B cell (primary cell): ENCODE data around the gene OR52D1. TPM values are rescaled to one million over a fixed set of nuclear protein-coding genes. Genes with fewer than 3 reads are reported as not detected.

ENCODE experiments used
- ATAC-seq: fragments of 200-7000 bp; cut with Tn5 transposase; one replicate; pipeline ENCODE4 v1.10.0; 2021; ENCODE audit warnings: low read depth, mild to moderate bottlenecking, moderate number of reproducible peaks, moderate library complexity
- CTCF ChIA-PET: fragments of 350-600 bp; sonication (Branson Sonifier 250); formaldehyde crosslinking; loops from one replicate; lab custom pipeline; 2021; ENCODE audit warnings: antibody characterized with exemption, inconsistent platforms; lab: Charles Lee
- POLR2A ChIA-PET: fragments of 350-600 bp; sonication (Branson Sonifier 250); formaldehyde crosslinking; loops from one replicate; lab custom pipeline; 2021; ENCODE audit warnings: antibody characterized with exemption; lab: Charles Lee
- DNase-seq: peaks from one replicate; pipeline ENCODE4 v3.0.0; 2013
- H2AFZ ChIP-seq: 2 replicates; pipeline ENCODE4 v1.6.1; 2012; ENCODE audit warnings: mild to moderate bottlenecking, low read depth, low read length; ENCODE audit not compliant: insufficient read depth, poor library complexity, severe bottlenecking
- H3K27ac ChIP-seq, 2 donors: 1 replicate in 1 of 2; 2 replicates in 1 of 2; pipeline ENCODE4 v1.5.1; 2012 to 2013; ENCODE audit warnings: low read length in 2 of 2, mild to moderate bottlenecking in 2 of 2, moderate library complexity in 1 of 2
- H3K27me3 ChIP-seq, 4 experiments: fragments of 200-600 bp in 1 of 4; sonication (generic) in 1 of 4; replicated peaks in 1 of 4; 1 replicate in 2 of 4; 2 replicates in 2 of 4; pipeline versions ENCODE4 v1.6.1 to v1.7.0; 2013 to 2016; ENCODE audit warnings: low read length in 3 of 4, mild to moderate bottlenecking in 2 of 4, mixed read lengths in 1 of 4, moderate library complexity in 1 of 4; ENCODE audit not compliant: insufficient read depth in 4 of 4, control insufficient read depth in 3 of 4; ENCODE audit errors: control extremely low read depth in 1 of 4
- H3K36me3 ChIP-seq, 2 experiments: replicated peaks in 1 of 2; 1 replicate in 1 of 2; 2 replicates in 1 of 2; pipeline versions ENCODE4 v1.6.1 to v1.7.1; 2013; ENCODE audit warnings: low read length in 1 of 2; ENCODE audit not compliant: insufficient read depth in 2 of 2, control insufficient read depth in 1 of 2; ENCODE audit errors: control extremely low read depth in 1 of 2, extremely low read depth in 1 of 2
- H3K4me1 ChIP-seq, 2 donors: fragments of 200-600 bp in 1 of 2; sonication (generic) in 1 of 2; 1 replicate in 1 of 2; 2 replicates in 1 of 2; pipeline versions ENCODE4 v1.5.1 to v1.6.1; 2013 to 2017; ENCODE audit warnings: low read length in 2 of 2; ENCODE audit not compliant: control insufficient read depth in 2 of 2, insufficient read depth in 2 of 2
- H3K4me2 ChIP-seq: replicated peaks from 2 replicates; pipeline ENCODE3; 2012; ENCODE audit warnings: mild to moderate bottlenecking, low read depth, low read length; ENCODE audit not compliant: poor library complexity, severe bottlenecking
- H3K4me3 ChIP-seq, 5 experiments: fragments of 200-600 bp in 1 of 5; sonication (generic) in 1 of 5; 1 replicate in 3 of 5; 2 replicates in 2 of 5; pipeline versions ENCODE4 v1.5.1 to v1.7.0; 2011 to 2016; ENCODE audit warnings: low read length in 4 of 5, mild to moderate bottlenecking in 4 of 5, low read depth in 2 of 5, control low read depth in 1 of 5, moderate library complexity in 1 of 5; ENCODE audit not compliant: insufficient read depth in 1 of 5; ENCODE audit errors: control extremely low read depth in 1 of 5, extremely low read depth in 1 of 5
- H3K79me2 ChIP-seq: fragments of 200-600 bp; sonication (generic); one replicate; pipeline ENCODE4 v1.6.0; 2016; ENCODE audit warnings: low read length; ENCODE audit not compliant: control insufficient read depth, insufficient read depth
- H3K9ac ChIP-seq: fragments of 200-600 bp; sonication (generic); 2 replicates; pipeline ENCODE4 v1.6.1; 2017; ENCODE audit warnings: mild to moderate bottlenecking, low read length, moderate library complexity
- H3K9me3 ChIP-seq, 3 donors: one replicate each; pipeline versions ENCODE4 v1.6.1 to v1.7.1; 2013; ENCODE audit warnings: low read length in 2 of 3; ENCODE audit not compliant: control insufficient read depth in 2 of 3, insufficient read depth in 1 of 3; ENCODE audit errors: control extremely low read depth in 1 of 3
- H4K20me1 ChIP-seq: 2 replicates; pipeline ENCODE4 v1.6.0; 2012; ENCODE audit warnings: mild to moderate bottlenecking, low read length; ENCODE audit not compliant: insufficient read depth, control insufficient read depth, poor library complexity, severe bottlenecking
- H3K27ac Mint-ChIP-seq: one replicate; pipeline ENCODE4 v1.8.0; 2021; ENCODE audit warnings: mixed read lengths
- H3K27me3 Mint-ChIP-seq: one replicate; pipeline ENCODE4 v1.8.0; 2021; ENCODE audit warnings: mixed read lengths
- H3K4me1 Mint-ChIP-seq: one replicate; pipeline ENCODE4 v1.8.0; 2021; ENCODE audit warnings: mixed read lengths
- H3K4me3 Mint-ChIP-seq: one replicate; pipeline ENCODE4 v1.8.0; 2021; ENCODE audit warnings: mixed read lengths
- H3K9me3 Mint-ChIP-seq: one replicate; pipeline ENCODE4 v1.8.0; 2022; ENCODE audit warnings: mixed read lengths; ENCODE audit not compliant: insufficient read depth
- CTCF ChIP-seq: fragments of 200-600 bp; IDR thresholded peaks from one replicate; pipeline ENCODE4 v1.8.0; 2022; ENCODE audit warnings: antibody characterized with exemption, mild to moderate bottlenecking
- EZH2 ChIP-seq: IDR thresholded peaks from 2 replicates; pipeline ENCODE4 v1.6.1; 2012; ENCODE audit warnings: borderline replicate concordance, low read depth, mild to moderate bottlenecking, moderate library complexity, low read length; ENCODE audit not compliant: insufficient read depth, poor library complexity, severe bottlenecking
- WGBS: methylation state at CpG from one replicate; pipeline ENCODE4 v1.1.5; 2013; ENCODE audit warnings: missing lambda C conversion rate; ENCODE audit not compliant: insufficient coverage; 5-methylcytosine and 5-hydroxymethylcytosine counted together
- intact Hi-C: fragments of 100-400 bp; cut with micrococcal nuclease; formaldehyde crosslinking; loops from one replicate; pipeline ENCODE4 v1.10.0; 2022
- polyA plus RNA-seq: library from polyadenylated mRNA; depleted of rRNA; stranded (reverse); fragments of >200 nt; gene quantifications from 2 replicates; pipeline ENCODE4 v1.2.3, GENCODE V29; 2012
- total RNA-seq, 2 donors: library from RNA; stranded (reverse); fragments of 120-200 nt in 1 of 2; gene quantifications; 1 replicate in 1 of 2; 2 replicates in 1 of 2; pipeline versions ENCODE4 v1.2.3 to v1.2.4, GENCODE V29; 2013 to 2022

Gene OR52D1
- total and polyA plus RNA-seq, 2 donors (not counting 1 experiment from before 2014, with no cell fraction given): not detected

- Histone ChIP-seq H4K20me1 (no peaks in the 10 kb centered on the region), H3K36me3 (no peaks in the 10 kb centered on the region), H2AFZ (no peak within 1 kb of the TSS), H3K4me1 (no peaks in the 10 kb centered on the region), H3K9me3 (no peaks in the 10 kb centered on the region), H3K4me3 (no peak within 1 kb of the TSS), H3K79me2 (no peaks in the 10 kb centered on the region), H3K27ac (no peak within 1 kb of the TSS), H3K27me3 (no peaks in the 10 kb centered on the region), H3K9ac (no peak within 1 kb of the TSS), H3K4me2 (no peak within 1 kb of the TSS)
- Mint-ChIP-seq H3K9me3 (no peaks in the 10 kb centered on the region), H3K27me3 (no peaks in the 10 kb centered on the region), H3K4me1 (no peaks in the 10 kb centered on the region), H3K27ac (no peak within 1 kb of the TSS), H3K4me3 (no peak within 1 kb of the TSS)
- TF ChIP-seq EZH2: no peak
- TF ChIP-seq CTCF: no peak
- ChIA-PET POLR2A (no interaction called here), CTCF (no interaction called here)
- no peak for ATAC-seq
- intact Hi-C loops: no loop called here
- WGBS: no CpG with 5 or more reads among the region's 2 CpGs
- no peak for DNase-seq
Measured at GRCh38 chr11:5516599-5516998, 28.1 kb downstream of the OR52D1 start, which contains the start of gene UBQLNL. Gene UBQLNL, minus strand, starts transcription at chr11:5516699. Its CDS starts 258 bp downstream, at chr11:5516441.

- Histone ChIP-seq H3K27ac (no peak overlapping the region), H2AFZ (no peak overlapping the region), H3K27me3 (no peaks in the 10 kb centered on the region), H3K4me1 (no peaks in the 10 kb centered on the region), H4K20me1 (no peaks in the 10 kb centered on the region), H3K4me3 (no peak overlapping the region), H3K4me2 (no peak overlapping the region), H3K9ac (no peak overlapping the region), H3K79me2 (no peaks in the 10 kb centered on the region), H3K36me3 (no peaks in the 10 kb centered on the region), H3K9me3 (no peaks in the 10 kb centered on the region)
- Mint-ChIP-seq H3K27me3 (no peaks in the 10 kb centered on the region), H3K4me3 (no peak overlapping the region), H3K9me3 (no peaks in the 10 kb centered on the region), H3K27ac (no peak overlapping the region), H3K4me1 (no peaks in the 10 kb centered on the region)
- ChIA-PET POLR2A (no interaction called here), CTCF (no interaction called here)
- no peak for TF ChIP-seq EZH2
- no peak for TF ChIP-seq CTCF
- ATAC-seq: no peak
- DNase-seq: no peak
- WGBS: 80% methylated on average over 1 of the region's 4 CpGs
- intact Hi-C loops: no loop called here
Measured at GRCh38 chr11:5521540-5521939, 33.1 kb downstream of the OR52D1 start.
